GM12872 (cell line): ENCODE measurements around the gene SMC6.

ENCODE experiments used
- CTCF ChIP-seq: IDR thresholded peaks from 3 replicates; pipeline ENCODE4 v1.5.1; 2011; ENCODE audit warnings: low read depth, mild to moderate bottlenecking, low read length, moderate library complexity; ENCODE audit not compliant: insufficient read depth

SMC6 gene

GRCh38 chr2:17615728-17616351 is 137.8 kb downstream of the SMC6 start:
- TF ChIP-seq CTCF, result no peak

- TF ChIP-seq CTCF, result no peak
Observed at GRCh38 chr2:17615147-17615546, 138.5 kb downstream of the SMC6 start.

GRCh38 chr2:17614174-17614930 is 139.3 kb downstream of the SMC6 start:
- TF ChIP-seq CTCF, result no peak
